Lower leg skin (tissue), 3 donors: ENCODE results near the gene TMEM245.

Experiments used
- CTCF ChIP-seq, 3 donors: fragments of 450-650 bp; IDR thresholded peaks; one replicate each; pipeline ENCODE4 v1.5.1; 2016; ENCODE audit warnings: antibody characterized with exemption in 3 of 3, mild to moderate bottlenecking in 3 of 3, moderate library complexity in 2 of 3
- POLR2A ChIP-seq, 2 donors: fragments of 450-650 bp; IDR thresholded peaks; one replicate each; pipeline ENCODE4 v1.6.1; 2016 to 2017; ENCODE audit warnings: antibody characterized with exemption in 2 of 2, mild to moderate bottlenecking in 1 of 2, moderate library complexity in 1 of 2

GRCh38 chr9:109168170-109168569, 48.4 kb upstream of the TMEM245 start:
- no peak for TF ChIP-seq CTCF (IDR thresholded peaks at IDR 0.05)
- TF ChIP-seq POLR2A (IDR thresholded peaks at IDR 0.05), result no peak
